RWPE1 (cell line): Measurements from ENCODE around the gene STARD13.

Source experiments
- CTCF ChIA-PET: fragments of 350-600 bp; sonication (Branson Sonifier 250); formaldehyde crosslinking; extraction: SDS; loops from one replicate; lab custom pipeline; 2021; lab: Yijun Ruan, JAX
- POLR2A ChIA-PET: fragments of 400-600 bp; formaldehyde crosslinking; extraction: SDS; loops from one replicate; lab custom pipeline; 2020; ENCODE audit warnings: antibody characterized with exemption; ENCODE audit not compliant: low non-redundant PET; lab: Yijun Ruan, JAX
- DNase-seq: peaks from one replicate; pipeline ENCODE4 v3.0.0; 2012; ENCODE audit warnings: low spot score
- H3K27ac ChIP-seq: fragments of 450-650 bp; 2 replicates; pipeline ENCODE4 v1.5.1; 2017
- TF ChIP-seq, protein P1 (sequence below): fragments of 450-650 bp; conservative IDR thresholded peaks from 2 replicates; pipeline ENCODE4 v1.5.1; 2017; ENCODE audit warnings: low read depth, mild to moderate bottlenecking

The STARD13 gene

DNA sequence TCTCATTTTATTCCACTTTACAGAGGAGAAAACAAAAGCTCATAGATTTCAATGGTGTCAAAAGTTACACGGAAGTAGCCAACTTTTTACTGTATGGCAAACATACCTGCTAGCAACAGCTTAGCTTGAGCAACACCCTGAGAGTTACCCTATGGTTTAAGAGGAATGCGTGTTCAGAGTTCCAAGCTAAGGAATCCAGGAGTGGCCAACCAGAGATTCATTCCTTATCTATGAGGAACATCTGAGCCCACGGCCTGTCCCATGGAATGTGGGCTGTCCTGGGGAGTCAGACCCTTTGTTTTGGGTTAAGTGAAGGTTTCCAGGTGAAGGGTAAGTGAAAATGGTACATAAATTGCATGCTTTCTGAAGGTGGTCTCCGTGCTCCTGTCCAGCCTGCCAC, 67.5 kb downstream of the STARD13 start:
- TF ChIP-seq, protein P1, sequence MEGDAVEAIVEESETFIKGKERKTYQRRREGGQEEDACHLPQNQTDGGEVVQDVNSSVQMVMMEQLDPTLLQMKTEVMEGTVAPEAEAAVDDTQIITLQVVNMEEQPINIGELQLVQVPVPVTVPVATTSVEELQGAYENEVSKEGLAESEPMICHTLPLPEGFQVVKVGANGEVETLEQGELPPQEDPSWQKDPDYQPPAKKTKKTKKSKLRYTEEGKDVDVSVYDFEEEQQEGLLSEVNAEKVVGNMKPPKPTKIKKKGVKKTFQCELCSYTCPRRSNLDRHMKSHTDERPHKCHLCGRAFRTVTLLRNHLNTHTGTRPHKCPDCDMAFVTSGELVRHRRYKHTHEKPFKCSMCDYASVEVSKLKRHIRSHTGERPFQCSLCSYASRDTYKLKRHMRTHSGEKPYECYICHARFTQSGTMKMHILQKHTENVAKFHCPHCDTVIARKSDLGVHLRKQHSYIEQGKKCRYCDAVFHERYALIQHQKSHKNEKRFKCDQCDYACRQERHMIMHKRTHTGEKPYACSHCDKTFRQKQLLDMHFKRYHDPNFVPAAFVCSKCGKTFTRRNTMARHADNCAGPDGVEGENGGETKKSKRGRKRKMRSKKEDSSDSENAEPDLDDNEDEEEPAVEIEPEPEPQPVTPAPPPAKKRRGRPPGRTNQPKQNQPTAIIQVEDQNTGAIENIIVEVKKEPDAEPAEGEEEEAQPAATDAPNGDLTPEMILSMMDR, result no peak
- H3K27ac ChIP-seq, result no peak overlapping the region
- POLR2A ChIA-PET, result no interaction called here
- CTCF ChIA-PET, result interaction anchor here (0.6 to 1.0 kb wide), 3 partner anchors 10 to 867 kb away, joined by 4 to 6 read pairs (median 4); no protein-coding TSS in a partner anchor
- peak; percentile 78 for DNase-seq

DNA sequence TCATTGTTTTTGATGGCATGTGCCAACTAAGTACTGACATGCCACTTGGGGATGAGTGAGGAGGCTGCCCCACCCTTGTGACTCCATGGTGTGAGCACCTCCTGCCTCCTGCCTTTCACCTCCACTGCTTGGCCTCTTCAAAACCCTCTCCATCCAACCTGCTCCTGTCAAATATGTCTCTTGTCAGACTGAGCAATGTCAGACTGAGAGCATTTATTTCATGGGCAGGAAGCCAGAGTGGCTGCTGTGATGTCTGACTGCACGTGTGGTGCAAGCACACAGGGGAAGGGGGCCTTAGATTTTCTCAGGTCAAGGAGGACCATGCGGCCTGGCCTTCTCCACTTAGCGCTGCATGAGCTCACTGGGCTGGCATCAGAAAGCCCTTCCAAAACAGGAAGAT, 68.3 kb downstream of the STARD13 start:
- DNase-seq, result no peak
- ChIA-PET CTCF (interaction anchor here (0.7 to 1.0 kb wide), 2 partner anchors 11 to 222 kb away, joined by 4 read pairs; no protein-coding TSS in a partner anchor), POLR2A (no interaction called here)
- no peak overlapping the region for H3K27ac ChIP-seq
- TF ChIP-seq, protein P1, result no peak

DNA sequence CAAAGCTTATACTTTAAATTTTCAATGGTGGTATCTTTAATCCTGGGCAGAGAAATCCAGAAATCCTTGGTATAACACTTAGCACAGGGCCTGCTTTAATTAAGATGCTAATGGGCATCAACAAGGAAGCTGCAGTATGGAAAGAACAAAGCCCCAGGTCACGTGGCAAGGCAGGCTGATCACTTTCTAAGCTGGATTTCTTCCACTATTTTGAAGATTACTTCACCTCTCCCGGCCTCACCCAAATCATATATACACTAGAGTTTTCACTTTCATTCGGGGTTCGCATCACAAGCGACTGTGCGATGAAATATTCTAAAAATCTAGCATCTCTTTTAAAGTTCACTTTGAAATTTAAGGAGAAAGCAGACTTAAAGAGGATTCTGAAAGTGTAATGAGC, 71.8 kb downstream of the STARD13 start:
- TF ChIP-seq, protein P1, result no peak
- H3K27ac ChIP-seq, result no peak overlapping the region
- ChIA-PET CTCF (no interaction called here), POLR2A (no interaction called here)
- no peak for DNase-seq

DNA sequence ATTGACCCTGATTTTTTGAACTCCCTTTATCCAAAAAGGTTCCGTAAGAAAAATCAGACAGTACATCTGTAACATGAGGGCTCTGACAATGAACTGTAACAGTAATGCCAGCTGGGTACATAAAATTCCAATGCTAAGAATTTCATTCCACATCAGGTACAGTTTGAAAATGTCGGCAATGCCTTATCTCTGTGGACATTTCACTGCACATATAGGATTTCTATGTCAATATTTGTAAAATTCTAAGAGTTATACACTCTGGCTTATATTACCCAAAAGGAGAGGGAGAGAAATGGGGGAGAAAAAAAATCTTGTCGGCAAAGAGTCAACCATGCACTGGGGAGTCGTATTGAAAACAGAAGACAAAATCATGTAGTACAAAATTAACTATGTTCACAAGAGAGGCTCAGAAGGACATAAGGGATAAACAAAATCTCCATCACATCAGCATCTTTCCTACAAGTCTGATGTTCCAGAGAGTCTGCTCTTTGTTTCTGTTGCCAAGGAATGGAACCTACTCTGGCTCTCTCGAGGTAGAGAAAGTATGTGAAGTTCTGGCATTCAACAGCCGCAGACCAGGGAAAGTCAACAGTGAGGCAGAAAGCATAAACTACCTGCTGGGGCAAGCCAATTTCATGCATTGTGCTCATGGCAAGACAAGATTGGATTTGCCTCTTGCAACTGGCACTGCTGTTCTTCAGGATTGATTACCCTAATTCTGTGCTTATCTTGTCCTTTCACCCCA, 72.4 kb downstream of the STARD13 start:
- H3K27ac ChIP-seq, result no peak overlapping the region
- DNase-seq, result peak; percentile 36
- ChIA-PET POLR2A (no interaction called here), CTCF (no interaction called here)
- TF ChIP-seq, protein P1, result no peak

DNA sequence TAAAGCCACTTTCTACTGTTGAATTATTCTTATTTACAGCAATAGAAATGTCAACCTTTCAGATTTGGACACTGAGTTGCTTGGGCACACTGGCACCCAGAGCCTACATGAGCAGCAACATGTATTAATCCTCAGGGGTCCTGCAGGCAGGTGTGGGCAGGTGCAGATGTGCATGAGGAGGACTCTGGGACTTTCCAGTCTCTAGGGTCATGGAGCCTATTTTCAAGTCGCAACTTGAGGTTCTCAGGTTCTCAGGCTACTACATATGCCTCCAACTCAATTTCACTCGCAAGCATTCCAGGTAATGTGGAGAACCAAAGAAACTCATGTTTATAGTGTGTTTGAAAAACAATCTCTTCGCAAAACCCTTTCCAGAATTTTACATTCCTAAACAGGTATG, 73.2 kb downstream of the STARD13 start:
- DNase-seq, result no peak
- POLR2A ChIA-PET, result no interaction called here
- H3K27ac ChIP-seq, result no peak overlapping the region
- TF ChIP-seq, protein P1, result no peak
- CTCF ChIA-PET, result no interaction called here

DNA sequence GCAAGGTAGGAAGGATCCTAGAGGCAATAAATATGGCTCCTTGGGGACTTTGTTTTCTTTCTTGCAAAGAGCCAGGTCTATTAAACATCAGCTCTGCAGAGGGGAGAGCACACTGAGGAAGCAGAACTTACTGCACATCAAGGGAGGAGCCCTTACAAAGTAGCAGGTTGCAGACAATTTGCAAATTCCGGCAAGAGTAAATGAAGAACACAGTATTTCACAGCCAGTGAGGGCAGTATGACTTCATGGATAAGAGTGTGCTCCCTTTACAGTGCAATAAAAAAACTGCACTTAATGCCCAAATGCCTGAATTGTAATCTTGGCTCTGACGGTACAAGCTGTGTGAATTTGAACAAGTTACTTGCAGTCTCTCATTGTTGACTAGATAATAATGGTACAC, 75.5 kb downstream of the STARD13 start:
- ChIA-PET CTCF (no interaction called here), POLR2A (no interaction called here)
- no peak overlapping the region for H3K27ac ChIP-seq
- TF ChIP-seq, protein P1, result no peak
- no peak for DNase-seq
